K562 (cell line): ENCODE data around the gene KLF4. TPM values are rescaled to one million over a fixed set of nuclear protein-coding genes. Genes with fewer than 3 reads are reported as not detected.

Experiments
- ATAC-seq: fragments of 200-7000 bp; cut with Tn5 transposase; 3 replicates; pipeline ENCODE4 v1.9.1; 2020; ENCODE audit warnings: moderate library complexity
- BruUV-seq: library from RNA; stranded (reverse); fragments of 400-500 nt; replicated peaks from 2 replicates; lab custom pipeline; 2021; lab: Mats Ljungman, UMichigan
- CTCF ChIA-PET: fragments of 300-600 bp; formaldehyde crosslinking; extraction: SDS; loops from one replicate; lab custom pipeline; 2021; ENCODE audit warnings: low intra/inter-chr PET ratio; lab: Yijun Ruan, JAX
- POLR2A ChIA-PET: fragments of 300-600, 350-650 bp; sonication (Branson Sonifier 250); formaldehyde crosslinking; extraction: SDS; loops from one replicate; lab custom pipeline; 2021; ENCODE audit warnings: antibody characterized with exemption, inconsistent platforms; lab: Yijun Ruan, JAX
- DNase-seq, 4 experiments: peaks; one replicate each; pipeline versions ENCODE4 v3.0.0 to v3.0.0-alpha.2; 2011 to 2018; ENCODE audit warnings: low spot score in 3 of 4, mixed read lengths in 3 of 4; ENCODE audit errors: extremely low read depth in 1 of 4
- FAIRE-seq: peaks from 2 replicates; lab custom pipeline; 2011; peaks lifted over from hg19 to GRCh38; lab: Jason Lieb, UNC
- H2AFZ ChIP-seq: 2 replicates; pipeline ENCODE4 v1.6.0; 2011; ENCODE audit warnings: low read depth, low read length, control low read depth, inconsistent platforms
- H3K27ac ChIP-seq: fragments of 200-600 bp; 3 replicates; pipeline ENCODE4 v1.8.0; 2011; ENCODE audit warnings: low read depth, mild to moderate bottlenecking, control low read depth, inconsistent platforms, low read length, moderate library complexity, mixed read lengths; ENCODE audit errors: extremely low read depth
- H3K27me3 ChIP-seq, 2 experiments: fragments of 300-600 bp in 1 of 2; 2 replicates in 1 of 2; 3 replicates in 1 of 2; pipeline versions ENCODE4 v1.6.0 to v1.8.0; 2011; ENCODE audit warnings: inconsistent platforms in 2 of 2, low read length in 2 of 2, mild to moderate bottlenecking in 1 of 2, mixed read lengths in 1 of 2, moderate library complexity in 1 of 2; ENCODE audit not compliant: control insufficient read depth in 2 of 2, insufficient read depth in 2 of 2
- H3K36me3 ChIP-seq: fragments of 300-600 bp; 3 replicates; pipeline ENCODE4 v1.8.0; 2011; ENCODE audit warnings: mild to moderate bottlenecking, low read length, inconsistent platforms; ENCODE audit not compliant: control insufficient read depth, insufficient read depth
- H3K4me1 ChIP-seq, 2 experiments: fragments of 200-600 bp in 1 of 2; replicated peaks in 1 of 2; 2 replicates in 1 of 2; 3 replicates in 1 of 2; pipeline versions ENCODE4 v1.5.1 to v1.8.0; 2011; ENCODE audit warnings: inconsistent platforms in 2 of 2, low read length in 2 of 2, mild to moderate bottlenecking in 1 of 2, mixed read lengths in 1 of 2, moderate library complexity in 1 of 2; ENCODE audit not compliant: control insufficient read depth in 2 of 2, insufficient read depth in 2 of 2
- H3K4me2 ChIP-seq: 2 replicates; pipeline ENCODE4 v1.6.1; 2011; ENCODE audit warnings: low read length, control low read depth, inconsistent platforms, mixed read lengths; ENCODE audit not compliant: insufficient read depth
- H3K4me3 ChIP-seq: fragments of 200-600 bp; sonication (generic), shearing (Covaris generic); 2 replicates; pipeline ENCODE4 v1.5.1; 2016; ENCODE audit warnings: control low read depth, inconsistent platforms
- H3K79me2 ChIP-seq: fragments of 200-600 bp; 3 replicates; pipeline ENCODE4 v1.8.0; 2011; ENCODE audit warnings: low read length, inconsistent platforms; ENCODE audit not compliant: control insufficient read depth, insufficient read depth
- H3K9ac ChIP-seq, 2 experiments: 2 replicates each; pipeline versions ENCODE4 v1.6.0 to v1.6.1; 2011; ENCODE audit warnings: low read depth in 2 of 2, low read length in 2 of 2, control low read depth in 1 of 2, inconsistent platforms in 1 of 2, mild to moderate bottlenecking in 1 of 2, mixed read lengths in 1 of 2; ENCODE audit not compliant: insufficient read depth in 1 of 2
- H3K9me1 ChIP-seq: one replicate; pipeline ENCODE4 v1.6.0; 2011; ENCODE audit warnings: inconsistent platforms, mild to moderate bottlenecking, low read length, moderate library complexity; ENCODE audit not compliant: control insufficient read depth, insufficient read depth
- H3K9me3 ChIP-seq: replicated peaks from 2 replicates; pipeline ENCODE4 v1.5.1; 2011; ENCODE audit warnings: low read depth, low read length, inconsistent platforms; ENCODE audit not compliant: control insufficient read depth, insufficient read depth
- H4K20me1 ChIP-seq: replicated peaks from 2 replicates; pipeline ENCODE4 v1.6.1; 2011; ENCODE audit warnings: low read length, inconsistent platforms, mixed read lengths; ENCODE audit not compliant: control insufficient read depth, insufficient read depth
- NFE2 ChIP-seq: IDR thresholded peaks from 2 replicates; pipeline ENCODE4 v1.6.1; 2014; ENCODE audit warnings: antibody characterized with exemption, low read depth
- SMAD3 ChIP-seq: fragments of 450-650 bp; formaldehyde crosslinking; conservative IDR thresholded peaks from 2 replicates; pipeline ENCODE4 v1.4.0; 2020; ENCODE audit warnings: mild to moderate bottlenecking
- U2AF1 ChIP-seq: fragments of 200-400 bp; formaldehyde crosslinking; optimal IDR thresholded peaks from 2 replicates; pipeline ENCODE3; 2017; ENCODE audit warnings: mild to moderate bottlenecking, low read depth, low read length, moderate library complexity
- ZC3H11A ChIP-seq: IDR thresholded peaks from 2 replicates; pipeline ENCODE4 v1.6.1; 2012; ENCODE audit warnings: low read depth, low read length, improper control_type of control experiment
- ZNF143 ChIP-seq: sonication (generic); formaldehyde crosslinking; IDR thresholded peaks from 2 replicates; pipeline ENCODE4 v1.9.0; 2022; ENCODE audit warnings: mild to moderate bottlenecking, missing genetic modification reagents
- ZNF224 ChIP-seq: sonication (generic); formaldehyde crosslinking; IDR thresholded peaks from 2 replicates; pipeline ENCODE4 v1.8.0; 2022; ENCODE audit warnings: mild to moderate bottlenecking, missing genetic modification reagents
- ZNF347 ChIP-seq: fragments of 450-650 bp; formaldehyde crosslinking; IDR thresholded peaks from 2 replicates; pipeline ENCODE4 v1.4.0; 2020; ENCODE audit warnings: low read depth, mild to moderate bottlenecking, moderate library complexity
- ZNF707 ChIP-seq: fragments of 250-450 bp; sonication (Bioruptor Pico); conservative IDR thresholded peaks from 2 replicates; pipeline ENCODE4 v1.8.0; 2022; ENCODE audit warnings: inconsistent platforms, mild to moderate bottlenecking, moderate library complexity
- WGBS: fragments of 100-300 bp; shearing (Covaris generic); methylation state at CpG from one replicate; pipeline ENCODE4 v1.1.6; 2016; ENCODE audit warnings: low coverage, mixed read lengths; ENCODE audit not compliant: insufficient coverage; ENCODE audit errors: missing lambda C conversion rate; 5-methylcytosine and 5-hydroxymethylcytosine counted together
- in situ Hi-C: fragments of 300-500 bp; cut with MboI; formaldehyde crosslinking; loops from 4 replicates; pipeline ENCODE4 v1.15.0; 2018; ENCODE audit warnings: inconsistent platforms, mixed read lengths
- intact Hi-C: fragments of 100-400 bp; cut with micrococcal nuclease; formaldehyde crosslinking; loops from 2 replicates; pipeline ENCODE4 v1.14.2; 2022
- polyA plus RNA-seq, 8 experiments: library from polyadenylated mRNA; depleted of rRNA in 4 of 8; stranded (reverse) in 5 of 8; unstranded in 3 of 8; fragments of >200 nt; fragmentation: Nextera tagmentation in 2 of 8; fragmentation: Illumina TruSeq in 1 of 8; extraction: Ambion mirVana in 2 of 8; extraction: Trizol in 1 of 8; gene quantifications; 2 replicates each; pipeline versions ENCODE4 v1.2.1 to v1.2.3, GENCODE V29; 2011 to 2014; ENCODE audit warnings: inconsistent platforms in 1 of 8, missing spikeins in 1 of 8
- total RNA-seq, 7 experiments: library from RNA; depleted of rRNA in 6 of 7; stranded (reverse); fragments of >200 nt in 6 of 7; fragmentation: Illumina TruSeq in 2 of 7; extraction: Trizol in 2 of 7; gene quantifications; 2 replicates each; pipeline versions ENCODE4 v1.2.1 to v1.2.3, GENCODE V29; 2011 to 2021; ENCODE audit warnings: low replicate concordance in 1 of 7
- TF ChIP-seq, protein P1 (sequence below): sonication (generic); formaldehyde crosslinking; IDR thresholded peaks from 2 replicates; pipeline ENCODE4 v1.8.0; 2022; ENCODE audit warnings: mild to moderate bottlenecking, missing genetic modification reagents

The KLF4 gene
- total and polyA plus RNA-seq, 9 of the 15 experiments (the other 6 are each of a cell fraction or from before 2014, with no cell fraction given) = 0.04 to 0.95 (median 0.22) TPM

DNA sequence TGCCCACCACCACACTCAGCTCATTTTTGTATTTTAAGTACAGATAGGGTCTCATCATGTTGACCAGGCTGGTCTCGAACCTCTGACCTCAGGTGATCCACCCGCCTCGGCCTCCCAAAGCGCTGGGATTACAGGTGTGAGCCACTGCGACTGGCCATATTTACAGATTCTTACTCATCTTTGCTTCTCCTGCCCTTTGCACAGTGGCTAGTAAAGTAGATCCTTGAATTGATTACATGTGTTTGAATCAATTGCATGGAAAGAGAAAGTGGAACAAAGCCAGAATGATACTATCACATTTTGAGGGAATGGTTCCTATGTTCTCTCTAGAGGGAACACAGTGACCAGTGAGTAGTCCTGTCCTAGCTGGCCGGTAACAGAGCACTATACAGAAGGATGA is 15.4 kb downstream of the KLF4 start:
- no peak for FAIRE-seq
- H4K20me1 ChIP-seq = 0 out of 2 replicates have a peak, but pooled peaks cover 3% of the 10 kb centered on the region
- ChIA-PET CTCF (no interaction called here), POLR2A (interaction anchor here (0.7 kb wide), 1 partner anchor 20 kb away, joined by 3 read pairs; no protein-coding TSS in a partner anchor)
- H3K36me3 ChIP-seq = no peaks in the 10 kb centered on the region
- peaks cover 6 to 13% of the 10 kb centered on the region in 2 experiments; a peak in 4 of 5 replicates for H3K27me3 ChIP-seq
- intact Hi-C loops (no loop called here), in situ Hi-C loops (loop anchor here (10.0 kb wide), 1 partner anchor 1091 kb away; no protein-coding TSS in a partner anchor)
- no peak for TF ChIP-seq ZNF143 (CRISPR knock-in tag)
- TF ChIP-seq SMAD3 (CRISPR knock-in tag) = no peak
- no peak for TF ChIP-seq ZC3H11A
- TF ChIP-seq ZNF347 (CRISPR knock-in tag) = no peak
- no peak for TF ChIP-seq ZNF224 (CRISPR knock-in tag)
- TF ChIP-seq, protein P1, sequence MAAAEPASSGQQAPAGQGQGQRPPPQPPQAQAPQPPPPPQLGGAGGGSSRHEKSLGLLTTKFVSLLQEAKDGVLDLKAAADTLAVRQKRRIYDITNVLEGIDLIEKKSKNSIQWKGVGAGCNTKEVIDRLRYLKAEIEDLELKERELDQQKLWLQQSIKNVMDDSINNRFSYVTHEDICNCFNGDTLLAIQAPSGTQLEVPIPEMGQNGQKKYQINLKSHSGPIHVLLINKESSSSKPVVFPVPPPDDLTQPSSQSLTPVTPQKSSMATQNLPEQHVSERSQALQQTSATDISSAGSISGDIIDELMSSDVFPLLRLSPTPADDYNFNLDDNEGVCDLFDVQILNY (CRISPR knock-in tag) = no peak
- TF ChIP-seq ZNF707 (CRISPR knock-in tag) = no peak
- no peak for TF ChIP-seq NFE2
- no peak for TF ChIP-seq U2AF1
- 3% methylated on average over 6 of the region's 6 CpGs for WGBS
- no peaks in the 10 kb centered on the region for H3K9me3 ChIP-seq
- no TSS peak for BruUV-seq
- H2AFZ ChIP-seq = no peak overlapping the region
- no peak overlapping the region for H3K4me2 ChIP-seq
- H3K9me1 ChIP-seq = no peaks in the 10 kb centered on the region
- no peak overlapping the region for H3K9ac ChIP-seq
- H3K4me1 ChIP-seq = no peaks in the 10 kb centered on the region
- DNase-seq = no peak
- no peak overlapping the region for H3K27ac ChIP-seq
- H3K79me2 ChIP-seq = no peaks in the 10 kb centered on the region
- no peak for ATAC-seq
- H3K4me3 ChIP-seq = no peak overlapping the region
